Glutamatergic neuron (in vitro differentiated cells): Measurements from ENCODE around the gene COG2. TPM values are rescaled to one million over a fixed set of nuclear protein-coding genes. Genes with fewer than 3 reads are reported as not detected.

Source experiments
- DNase-seq: peaks from one replicate; pipeline ENCODE4 v3.0.0; 2022
- H3K27ac Mint-ChIP-seq: one replicate; pipeline ENCODE4 v1.8.0; 2020; ENCODE audit warnings: mild to moderate bottlenecking, mixed read lengths, inconsistent platforms; ENCODE audit not compliant: unreplicated experiment
- H3K27me3 Mint-ChIP-seq: one replicate; pipeline ENCODE4 v1.8.0; 2020; ENCODE audit warnings: mild to moderate bottlenecking, moderate library complexity, mixed read lengths, inconsistent platforms; ENCODE audit not compliant: unreplicated experiment
- H3K36me3 Mint-ChIP-seq: one replicate; pipeline ENCODE4 v1.8.0; 2020; ENCODE audit warnings: mild to moderate bottlenecking, mixed read lengths, inconsistent platforms; ENCODE audit not compliant: unreplicated experiment
- H3K4me1 Mint-ChIP-seq: one replicate; pipeline ENCODE4 v1.8.0; 2020; ENCODE audit warnings: mild to moderate bottlenecking, low read depth, mixed read lengths, inconsistent platforms; ENCODE audit not compliant: unreplicated experiment
- H3K4me3 Mint-ChIP-seq: one replicate; pipeline ENCODE4 v1.8.0; 2020; ENCODE audit warnings: mild to moderate bottlenecking, mixed read lengths, inconsistent platforms; ENCODE audit not compliant: unreplicated experiment
- H3K9me3 Mint-ChIP-seq: one replicate; pipeline ENCODE4 v1.8.0; 2020; ENCODE audit warnings: mild to moderate bottlenecking, moderate library complexity, mixed read lengths, inconsistent platforms; ENCODE audit not compliant: unreplicated experiment
- total RNA-seq: library from RNA; stranded (reverse); fragmentation: NEBNext Ultra II Directional; extraction: Animal tissue kit (Norgen Biotek cat#: 25700); gene quantifications from one replicate; pipeline ENCODE4 v1.2.1, GENCODE V29; 2021; ENCODE audit not compliant: unreplicated experiment
- TF ChIP-seq, protein P1 (sequence below): fragments of 200-600 bp; sonication (generic); IDR thresholded peaks from one replicate; pipeline ENCODE4 v1.5.0; 2021; ENCODE audit not compliant: partially characterized antibody, unreplicated experiment

COG2 gene
- total RNA-seq, 1 donor from 2014 or later, result 29.0 TPM

DNA sequence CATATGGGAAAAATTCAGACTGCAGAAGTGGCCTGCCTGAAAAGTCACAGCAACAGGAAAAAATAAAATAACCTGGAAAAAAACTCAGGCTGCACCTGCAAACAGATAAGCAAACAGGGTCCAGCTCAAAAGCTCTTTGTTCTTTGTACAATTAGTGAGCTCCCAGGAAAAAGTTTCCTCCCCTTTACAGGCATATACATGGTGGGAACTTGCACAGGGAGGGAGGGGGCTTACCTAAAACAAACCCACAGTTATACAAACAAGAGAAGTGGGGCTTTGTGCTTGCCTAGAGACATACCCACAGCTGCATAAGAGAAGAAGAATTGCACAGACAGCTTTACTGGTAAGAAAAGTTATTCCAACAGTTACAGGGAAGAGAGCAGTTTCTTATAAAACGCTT is 31.7 kb upstream of the COG2 start:
- H3K9me3 Mint-ChIP-seq, result no peaks in the 10 kb centered on the region
- peaks cover 2% of the 10 kb centered on the region for H3K27me3 Mint-ChIP-seq
- no peaks in the 10 kb centered on the region for H3K4me1 Mint-ChIP-seq
- H3K36me3 Mint-ChIP-seq, result no peaks in the 10 kb centered on the region
- H3K4me3 Mint-ChIP-seq, result no peak overlapping the region
- TF ChIP-seq, protein P1, sequence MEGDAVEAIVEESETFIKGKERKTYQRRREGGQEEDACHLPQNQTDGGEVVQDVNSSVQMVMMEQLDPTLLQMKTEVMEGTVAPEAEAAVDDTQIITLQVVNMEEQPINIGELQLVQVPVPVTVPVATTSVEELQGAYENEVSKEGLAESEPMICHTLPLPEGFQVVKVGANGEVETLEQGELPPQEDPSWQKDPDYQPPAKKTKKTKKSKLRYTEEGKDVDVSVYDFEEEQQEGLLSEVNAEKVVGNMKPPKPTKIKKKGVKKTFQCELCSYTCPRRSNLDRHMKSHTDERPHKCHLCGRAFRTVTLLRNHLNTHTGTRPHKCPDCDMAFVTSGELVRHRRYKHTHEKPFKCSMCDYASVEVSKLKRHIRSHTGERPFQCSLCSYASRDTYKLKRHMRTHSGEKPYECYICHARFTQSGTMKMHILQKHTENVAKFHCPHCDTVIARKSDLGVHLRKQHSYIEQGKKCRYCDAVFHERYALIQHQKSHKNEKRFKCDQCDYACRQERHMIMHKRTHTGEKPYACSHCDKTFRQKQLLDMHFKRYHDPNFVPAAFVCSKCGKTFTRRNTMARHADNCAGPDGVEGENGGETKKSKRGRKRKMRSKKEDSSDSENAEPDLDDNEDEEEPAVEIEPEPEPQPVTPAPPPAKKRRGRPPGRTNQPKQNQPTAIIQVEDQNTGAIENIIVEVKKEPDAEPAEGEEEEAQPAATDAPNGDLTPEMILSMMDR, result no peak
- no peak overlapping the region for H3K27ac Mint-ChIP-seq
- DNase-seq, result no peak

DNA sequence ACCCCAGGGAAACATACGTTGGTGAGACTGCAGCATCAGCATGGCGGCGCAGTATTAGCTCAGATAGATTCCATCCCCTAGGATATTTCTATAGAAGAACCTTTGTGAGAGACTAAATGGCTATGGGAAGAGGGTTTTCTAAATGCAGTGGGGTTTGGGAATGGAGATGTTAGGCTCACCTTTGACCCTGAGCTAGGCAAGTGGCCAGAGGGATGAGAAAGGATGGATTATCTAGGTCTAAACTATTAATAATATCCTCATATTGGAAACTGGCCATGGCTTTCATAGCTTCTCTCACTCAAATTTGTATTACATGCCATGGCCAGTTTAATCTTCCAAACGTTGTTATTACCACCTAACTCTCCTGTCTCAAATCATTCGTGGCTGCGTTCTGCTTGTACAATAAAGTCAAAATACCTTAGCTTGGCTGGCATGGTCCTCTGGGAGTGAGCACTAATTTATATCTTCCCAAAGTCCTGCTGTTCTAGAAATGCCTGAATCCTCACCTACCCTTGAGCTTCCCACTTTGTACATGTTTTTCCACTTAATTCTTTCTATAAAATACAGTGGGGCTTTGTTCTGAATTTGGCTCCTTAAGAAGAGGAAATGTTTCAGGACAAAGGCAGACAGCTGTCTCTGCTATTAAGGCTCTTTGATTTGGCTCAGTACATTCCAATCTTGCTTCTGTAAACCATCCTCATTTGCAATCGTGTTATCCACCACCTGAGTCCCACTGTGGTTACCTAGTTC is 31.0 kb upstream of the COG2 start:
- no peak overlapping the region for H3K4me3 Mint-ChIP-seq
- DNase-seq, result no peak
- H3K4me1 Mint-ChIP-seq, result no peaks in the 10 kb centered on the region
- peaks cover 2% of the 10 kb centered on the region for H3K27me3 Mint-ChIP-seq
- H3K9me3 Mint-ChIP-seq, result no peaks in the 10 kb centered on the region
- TF ChIP-seq, protein P1, result no peak
- no peaks in the 10 kb centered on the region for H3K36me3 Mint-ChIP-seq
- H3K27ac Mint-ChIP-seq, result no peak overlapping the region

DNA sequence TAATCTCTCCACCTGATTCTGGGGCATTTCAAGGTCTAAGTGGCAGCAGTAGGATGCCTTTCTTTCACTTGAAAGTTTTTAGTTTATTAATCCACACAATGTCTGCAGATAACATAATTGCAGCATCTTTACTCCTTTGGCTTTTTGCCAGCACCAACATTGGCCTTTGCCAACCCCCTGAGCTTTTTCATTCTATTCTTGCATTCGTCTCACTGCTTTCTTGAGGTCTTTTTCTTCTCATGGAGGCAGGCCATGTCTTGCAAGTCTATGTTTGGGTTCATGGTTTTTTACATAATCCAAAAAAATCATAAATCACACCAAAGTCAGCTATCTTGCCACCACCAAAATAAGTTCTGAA is 30.4 kb upstream of the COG2 start:
- TF ChIP-seq, protein P1, result no peak
- DNase-seq, result no peak
- H3K4me1 Mint-ChIP-seq, result no peaks in the 10 kb centered on the region
- H3K4me3 Mint-ChIP-seq, result no peak overlapping the region
- H3K9me3 Mint-ChIP-seq, result no peaks in the 10 kb centered on the region
- H3K36me3 Mint-ChIP-seq, result no peaks in the 10 kb centered on the region
- H3K27ac Mint-ChIP-seq, result no peak overlapping the region
- peaks cover 2% of the 10 kb centered on the region for H3K27me3 Mint-ChIP-seq

DNA sequence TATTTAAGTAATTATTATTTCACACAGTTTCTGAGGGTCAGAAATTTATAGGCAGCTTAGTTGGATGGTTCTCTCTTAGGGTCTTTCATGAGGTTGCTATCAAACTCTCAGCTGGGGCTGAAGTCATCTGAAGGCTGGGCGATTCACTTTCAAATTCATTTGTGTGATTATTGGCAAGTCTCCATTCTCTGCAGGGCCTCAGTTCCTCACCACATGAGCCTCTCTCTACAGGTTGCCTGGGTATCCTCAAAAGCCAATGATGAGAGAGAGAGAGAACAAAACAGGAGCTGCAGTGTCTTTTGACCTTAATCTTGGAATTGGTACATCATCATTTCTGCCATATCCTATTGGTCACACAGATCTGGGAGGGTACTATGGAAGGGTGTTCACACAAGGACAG is 29.6 kb upstream of the COG2 start:
- TF ChIP-seq, protein P1, result no peak
- DNase-seq, result no peak
- no peaks in the 10 kb centered on the region for H3K9me3 Mint-ChIP-seq
- H3K4me3 Mint-ChIP-seq, result no peak overlapping the region
- H3K27ac Mint-ChIP-seq, result no peak overlapping the region
- no peaks in the 10 kb centered on the region for H3K36me3 Mint-ChIP-seq
- no peaks in the 10 kb centered on the region for H3K4me1 Mint-ChIP-seq
- peaks cover 2% of the 10 kb centered on the region for H3K27me3 Mint-ChIP-seq

DNA sequence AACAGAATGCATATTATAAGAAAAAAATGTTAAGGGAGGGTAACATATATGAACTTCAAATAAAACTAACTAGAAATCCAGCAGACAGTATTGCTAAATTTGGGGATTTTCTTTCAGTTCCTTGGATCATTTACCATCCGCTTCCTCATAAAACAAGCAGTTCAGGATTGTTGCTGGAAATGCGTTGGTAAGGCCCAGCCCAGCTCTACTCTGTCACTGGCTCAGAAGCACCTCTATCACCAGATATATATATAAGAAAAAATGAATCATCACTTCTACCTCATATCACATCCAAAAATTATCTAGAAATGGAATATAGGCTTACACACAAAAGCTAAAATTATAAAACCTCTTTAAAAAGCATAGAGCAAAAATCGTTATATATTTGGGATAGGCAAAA is 28.2 kb upstream of the COG2 start:
- Mint-ChIP-seq H3K27ac (no peak overlapping the region), H3K4me1 (no peaks in the 10 kb centered on the region), H3K27me3 (peaks cover 2% of the 10 kb centered on the region), H3K36me3 (no peaks in the 10 kb centered on the region), H3K9me3 (no peaks in the 10 kb centered on the region), H3K4me3 (no peak overlapping the region)
- TF ChIP-seq, protein P1, result no peak
- DNase-seq, result no peak
